CD14-positive monocyte (primary cell): ENCODE data around the gene TBC1D2. TPM values are rescaled to one million over a fixed set of nuclear protein-coding genes. Genes with fewer than 3 reads are reported as not detected.

Source experiments
- DNase-seq, 3 donors: peaks; one replicate each; pipeline ENCODE4 v3.0.0-alpha.2; 2011 to 2022
- H2AFZ ChIP-seq: 2 replicates; pipeline ENCODE4 v1.6.0; 2012; ENCODE audit warnings: mild to moderate bottlenecking, low read depth, low read length, inconsistent platforms; ENCODE audit not compliant: insufficient read depth, poor library complexity, severe bottlenecking
- H3K27ac ChIP-seq, 2 donors: 1 replicate in 1 of 2; 2 replicates in 1 of 2; pipeline ENCODE4 v1.5.1; 2012 to 2013; ENCODE audit warnings: low read length in 2 of 2, control low read depth in 1 of 2, inconsistent platforms in 1 of 2, low read depth in 1 of 2, mild to moderate bottlenecking in 1 of 2
- H3K27me3 ChIP-seq, 2 donors: one replicate each; pipeline versions ENCODE4 v1.6.0 to v1.6.1; 2011 to 2013; ENCODE audit warnings: low read length in 2 of 2; ENCODE audit not compliant: control insufficient read depth in 2 of 2, insufficient read depth in 2 of 2
- H3K36me3 ChIP-seq, 2 donors: replicated peaks in 1 of 2; 1 replicate in 1 of 2; 2 replicates in 1 of 2; pipeline versions ENCODE4 v1.5.1 to v1.6.1; 2012 to 2013; ENCODE audit warnings: low read length in 2 of 2, control low read depth in 1 of 2, inconsistent platforms in 1 of 2, mild to moderate bottlenecking in 1 of 2; ENCODE audit not compliant: insufficient read depth in 2 of 2, control insufficient read depth in 1 of 2
- H3K4me1 ChIP-seq, 2 donors: 1 replicate in 1 of 2; 2 replicates in 1 of 2; pipeline versions ENCODE4 v1.5.1 to v1.6.1; 2012 to 2013; ENCODE audit warnings: low read length in 2 of 2, control low read depth in 1 of 2, inconsistent platforms in 1 of 2, mild to moderate bottlenecking in 1 of 2, moderate library complexity in 1 of 2; ENCODE audit not compliant: insufficient read depth in 2 of 2, control insufficient read depth in 1 of 2
- H3K4me2 ChIP-seq: replicated peaks from 2 replicates; pipeline ENCODE3; 2012; ENCODE audit warnings: low read length, moderate library complexity, mild to moderate bottlenecking; ENCODE audit not compliant: poor library complexity, severe bottlenecking; ENCODE audit errors: extremely low read depth
- H3K4me3 ChIP-seq, 3 experiments: fragments of 200-600 bp in 1 of 3; sonication (generic) in 1 of 3; replicated peaks in 1 of 3; 1 replicate in 2 of 3; 2 replicates in 1 of 3; pipeline ENCODE4 v1.5.1; 2011 to 2013; ENCODE audit warnings: low read length in 3 of 3, mild to moderate bottlenecking in 3 of 3, control low read depth in 2 of 3, low read depth in 2 of 3, inconsistent platforms in 1 of 3, moderate library complexity in 1 of 3
- H3K79me2 ChIP-seq: 2 replicates; pipeline ENCODE4 v1.6.0; 2012; ENCODE audit warnings: mild to moderate bottlenecking, control low read depth, inconsistent platforms, low read length, moderate library complexity; ENCODE audit not compliant: insufficient read depth
- H3K9ac ChIP-seq: 2 replicates; pipeline ENCODE4 v1.6.0; 2017; ENCODE audit warnings: low read length, mild to moderate bottlenecking; ENCODE audit not compliant: insufficient read depth, poor library complexity, severe bottlenecking
- H3K9me3 ChIP-seq, 2 donors: replicated peaks in 1 of 2; 1 replicate in 1 of 2; 2 replicates in 1 of 2; pipeline versions ENCODE4 v1.5.1 to v1.6.1; 2012 to 2013; ENCODE audit warnings: low read length in 2 of 2, control low read depth in 1 of 2; ENCODE audit not compliant: control insufficient read depth in 1 of 2, insufficient read depth in 1 of 2
- H4K20me1 ChIP-seq: 2 replicates; pipeline ENCODE4 v1.6.0; 2012; ENCODE audit warnings: mild to moderate bottlenecking, low read length, control low read depth, moderate library complexity; ENCODE audit not compliant: insufficient read depth
- H3K27ac Mint-ChIP-seq, 7 donors: one replicate each; pipeline ENCODE4 v1.8.0; 2020; ENCODE audit warnings: mild to moderate bottlenecking in 7 of 7, mixed read lengths in 7 of 7, moderate library complexity in 6 of 7, inconsistent platforms in 2 of 7
- H3K27me3 Mint-ChIP-seq, 3 donors: one replicate each; pipeline ENCODE4 v1.8.0; 2021 to 2022; ENCODE audit warnings: low read depth in 3 of 3, mild to moderate bottlenecking in 3 of 3, mixed read lengths in 3 of 3, moderate library complexity in 3 of 3, inconsistent platforms in 1 of 3
- H3K36me3 Mint-ChIP-seq, 2 donors: one replicate each; pipeline ENCODE4 v1.8.0; 2020; ENCODE audit warnings: mixed read lengths in 2 of 2, inconsistent platforms in 1 of 2, mild to moderate bottlenecking in 1 of 2
- H3K4me1 Mint-ChIP-seq: one replicate; pipeline ENCODE4 v1.8.0; 2020; ENCODE audit warnings: mild to moderate bottlenecking, mixed read lengths
- H3K4me3 Mint-ChIP-seq, 2 donors: one replicate each; pipeline ENCODE4 v1.8.0; 2020; ENCODE audit warnings: mild to moderate bottlenecking in 2 of 2, mixed read lengths in 2 of 2, moderate library complexity in 1 of 2
- H3K9me3 Mint-ChIP-seq, 7 donors: one replicate each; pipeline ENCODE4 v1.8.0; 2020 to 2022; ENCODE audit warnings: mixed read lengths in 7 of 7, mild to moderate bottlenecking in 6 of 7, moderate library complexity in 6 of 7, inconsistent platforms in 2 of 7
- CTCF ChIP-seq: fragments of 200-600 bp; IDR thresholded peaks from one replicate; pipeline ENCODE4 v1.8.0; 2022; ENCODE audit warnings: antibody characterized with exemption, mild to moderate bottlenecking
- WGBS: methylation state at CpG from one replicate; pipeline ENCODE4 v1.1.5; 2013; ENCODE audit warnings: missing lambda C conversion rate; ENCODE audit not compliant: insufficient coverage; 5-methylcytosine and 5-hydroxymethylcytosine counted together
- intact Hi-C, 2 donors: fragments of 100-400 bp; cut with micrococcal nuclease; formaldehyde crosslinking; loops; one replicate each; pipeline versions ENCODE4 v1.15.0 to v1.15.1; 2023
- polyA plus RNA-seq, 3 donors: library from polyadenylated mRNA; depleted of rRNA in 1 of 3; unstranded in 2 of 3; stranded (reverse) in 1 of 3; fragments of 300-500 nt in 2 of 3; fragments of >200 nt in 1 of 3; fragmentation: Illumina TruSeq in 2 of 3; gene quantifications; 1 replicate in 2 of 3; 2 replicates in 1 of 3; pipeline ENCODE4 v1.2.3, GENCODE V29; 2012 to 2021

TBC1D2 gene
- polyA plus RNA-seq, 3 donors: 23.2 to 55.7 (median 34.4) TPM

- 97% methylated on average over 3 of the region's 4 CpGs for WGBS
- no peak overlapping the region for H3K9ac ChIP-seq
- no peak overlapping the region for H3K27ac Mint-ChIP-seq
Observed at GRCh38 chr9:98195671-98196070, 59.8 kb downstream of the TBC1D2 start.

GRCh38 chr9:98193336-98193944, 62.0 kb downstream of the TBC1D2 start:
- peak overlapping the region; percentile 37 to 89 (median 71) for H3K4me3 ChIP-seq
- peak overlapping the region; percentile 92 to 95 for H3K4me3 Mint-ChIP-seq
- 0% methylated on average over 1 of the region's 8 CpGs for WGBS

More at GRCh38 chr9:98195671-98196070, 59.8 kb downstream of the TBC1D2 start:
- no peak for DNase-seq
- H2AFZ ChIP-seq: no peak overlapping the region
- TF ChIP-seq CTCF: no peak
- intact Hi-C loops: no loop called here
- H3K9me3 ChIP-seq: no peaks in the 10 kb centered on the region
- H3K36me3 ChIP-seq: peaks cover 38% of the 10 kb centered on the region in 2 donors
- H3K4me2 ChIP-seq: no peak overlapping the region
- Mint-ChIP-seq H3K4me3 (no peak overlapping the region), H3K36me3 (peaks cover 28 to 42% of the 10 kb centered on the region in 2 donors), H3K27me3 (peaks cover 2 to 11% (median 6%) of the 10 kb centered on the region in 3 donors), H3K4me1 (peaks cover 19% of the 10 kb centered on the region), H3K9me3 (no peaks in the 10 kb centered on the region)
- H3K79me2 ChIP-seq: peaks cover 11% of the 10 kb centered on the region
- no peaks in the 10 kb centered on the region for H3K27me3 ChIP-seq
- H3K4me3 ChIP-seq: no peak overlapping the region
- no peak overlapping the region for H3K27ac ChIP-seq
- peaks cover 22 to 23% of the 10 kb centered on the region in 2 donors for H3K4me1 ChIP-seq
- H4K20me1 ChIP-seq: peaks cover 24% of the 10 kb centered on the region

More at GRCh38 chr9:98193336-98193944, 62.0 kb downstream of the TBC1D2 start:
- no peaks in the 10 kb centered on the region for H3K9me3 Mint-ChIP-seq
- DNase-seq: no peak
- peaks cover 22 to 28% of the 10 kb centered on the region in 2 donors for H3K4me1 ChIP-seq
- H3K27me3 ChIP-seq: no peaks in the 10 kb centered on the region
- H3K27ac Mint-ChIP-seq: peak overlapping the region in 3 of 7 donors; percentile 58 to 88 (median 78)
- TF ChIP-seq CTCF: no peak
- intact Hi-C loops: no loop called here
- peak overlapping the region; percentile 84 for H2AFZ ChIP-seq
- H3K4me1 Mint-ChIP-seq: peaks cover 35% of the 10 kb centered on the region
- peaks cover 7 to 21% of the 10 kb centered on the region in 2 donors for H3K36me3 Mint-ChIP-seq
- peaks cover 2 to 11% (median 6%) of the 10 kb centered on the region in 3 donors for H3K27me3 Mint-ChIP-seq
- H3K27ac ChIP-seq: no peak overlapping the region
- H3K4me2 ChIP-seq: peak overlapping the region; percentile 89
- no peaks in the 10 kb centered on the region for H3K9me3 ChIP-seq
- peaks cover 17% of the 10 kb centered on the region for H4K20me1 ChIP-seq
- H3K36me3 ChIP-seq: peaks cover 15 to 16% of the 10 kb centered on the region in 2 donors
- H3K79me2 ChIP-seq: peaks cover 22% of the 10 kb centered on the region
- peak overlapping the region; percentile 55 for H3K9ac ChIP-seq
